GM23338 (cell line): ENCODE results near the gene ULBP2. TPM values are rescaled to one million over a fixed set of nuclear protein-coding genes. Genes with fewer than 3 reads are reported as not detected.

Experiments used
- ATAC-seq: fragments of 200-7000 bp; cut with Tn5 transposase; 3 replicates; pipeline ENCODE4 v1.9.1; 2020
- DNase-seq: peaks from one replicate; pipeline ENCODE4 v3.0.0-alpha.2; 2015; ENCODE audit warnings: low spot score
- H2AFZ ChIP-seq: fragments of 200-600 bp; sonication (generic); 2 replicates; pipeline ENCODE4 v1.8.0; 2016; ENCODE audit warnings: antibody characterized with exemption, mild to moderate bottlenecking, moderate library complexity
- H3F3A ChIP-seq: fragments of 200-600 bp; sonication (generic); replicated peaks from 2 replicates; pipeline ENCODE4 v1.8.0; 2017; ENCODE audit warnings: antibody characterized with exemption, mixed run types, low read depth
- H3K27ac ChIP-seq: fragments of 200-600 bp; sonication (generic); 2 replicates; pipeline ENCODE4 v1.6.1; 2016; ENCODE audit warnings: low read depth
- H3K27me3 ChIP-seq: fragments of 200-600 bp; sonication (generic); 2 replicates; pipeline ENCODE4 v1.8.0; 2016; ENCODE audit warnings: mild to moderate bottlenecking, mixed run types, moderate library complexity; ENCODE audit not compliant: insufficient read depth
- H3K36me3 ChIP-seq: fragments of 200-600 bp; sonication (generic); 2 replicates; pipeline ENCODE4 v1.8.0; 2016; ENCODE audit warnings: mild to moderate bottlenecking; ENCODE audit not compliant: insufficient read depth
- H3K4me1 ChIP-seq: fragments of 200-600 bp; sonication (generic); 2 replicates; pipeline ENCODE4 v1.8.0; 2016; ENCODE audit warnings: mild to moderate bottlenecking, moderate library complexity; ENCODE audit not compliant: insufficient read depth
- H3K4me2 ChIP-seq: fragments of 200-600 bp; sonication (generic); 2 replicates; pipeline ENCODE4 v1.7.1; 2017; ENCODE audit warnings: mixed run types
- H3K4me3 ChIP-seq: fragments of 200-600 bp; sonication (generic); 2 replicates; pipeline ENCODE4 v1.6.1; 2016; ENCODE audit warnings: mixed run types
- H3K79me2 ChIP-seq: fragments of 200-600 bp; sonication (generic); replicated peaks from 2 replicates; pipeline ENCODE4 v1.8.0; 2017; ENCODE audit warnings: mild to moderate bottlenecking; ENCODE audit not compliant: insufficient read depth
- H3K9me2 ChIP-seq: fragments of 200-600 bp; sonication (generic); 2 replicates; pipeline ENCODE4 v1.8.0; 2017; ENCODE audit not compliant: insufficient read depth
- H4K20me1 ChIP-seq: fragments of 200-600 bp; sonication (generic); replicated peaks from 2 replicates; pipeline ENCODE4 v1.8.0; 2017; ENCODE audit warnings: mild to moderate bottlenecking; ENCODE audit not compliant: insufficient read depth
- H3K27ac Mint-ChIP-seq: 2 replicates; pipeline ENCODE4 v1.8.0; 2020; ENCODE audit warnings: inconsistent platforms, mild to moderate bottlenecking, moderate library complexity, mixed read lengths
- H3K27me3 Mint-ChIP-seq: 3 replicates; pipeline ENCODE4 v1.8.0; 2022; ENCODE audit warnings: low read depth, mild to moderate bottlenecking, moderate library complexity, mixed read lengths, inconsistent platforms; ENCODE audit not compliant: insufficient read depth, poor library complexity
- H3K36me3 Mint-ChIP-seq: 3 replicates; pipeline ENCODE4 v1.8.0; 2021; ENCODE audit warnings: low read depth, mild to moderate bottlenecking, inconsistent platforms, moderate library complexity, mixed read lengths
- H3K4me1 Mint-ChIP-seq: 3 replicates; pipeline ENCODE4 v1.8.0; 2020; ENCODE audit warnings: mild to moderate bottlenecking, inconsistent platforms, mixed read lengths
- H3K4me3 Mint-ChIP-seq: 3 replicates; pipeline ENCODE4 v1.8.0; 2021; ENCODE audit warnings: moderate library complexity, mild to moderate bottlenecking, inconsistent platforms, mixed read lengths
- H3K9me3 Mint-ChIP-seq: 3 replicates; pipeline ENCODE4 v1.8.0; 2020; ENCODE audit warnings: moderate library complexity, mild to moderate bottlenecking, inconsistent platforms, mixed read lengths
- CREB1 ChIP-seq: fragments of 250-450 bp; sonication (Bioruptor Pico); IDR thresholded peaks from 2 replicates; pipeline ENCODE4 v1.5.0; 2020; ENCODE audit warnings: low read depth, mild to moderate bottlenecking, moderate library complexity
- EZH2 ChIP-seq: fragments of 200-600 bp; sonication (generic); IDR thresholded peaks from one replicate; pipeline ENCODE4 v1.8.0; 2017; ENCODE audit warnings: antibody characterized with exemption, mild to moderate bottlenecking, low read depth; ENCODE audit not compliant: unreplicated experiment
- EZH2phosphoT487 ChIP-seq: fragments of 200-600 bp; sonication (generic); IDR thresholded peaks from one replicate; pipeline ENCODE4 v1.8.1; 2018; ENCODE audit warnings: antibody characterized with exemption; ENCODE audit not compliant: unreplicated experiment
- JUNB ChIP-seq: IDR thresholded peaks from one replicate; pipeline ENCODE4 v1.6.1; 2016; ENCODE audit warnings: antibody characterized with exemption; ENCODE audit not compliant: unreplicated experiment
- NANOG ChIP-seq: IDR thresholded peaks from 2 replicates; pipeline ENCODE4 v1.6.1; 2016; ENCODE audit warnings: antibody characterized with exemption, borderline replicate concordance
- POLR2AphosphoS5 ChIP-seq: IDR thresholded peaks from 2 replicates; pipeline ENCODE4 v1.6.1; 2016; ENCODE audit warnings: antibody characterized with exemption, low read depth
- STAT1 ChIP-seq: IDR thresholded peaks from one replicate; pipeline ENCODE4 v1.6.1; 2016; ENCODE audit warnings: antibody characterized with exemption; ENCODE audit not compliant: unreplicated experiment
- ZNF114 ChIP-seq: fragments of 250-450 bp; sonication (Bioruptor Pico); IDR thresholded peaks from 2 replicates; pipeline ENCODE4 v1.5.0; 2020; ENCODE audit warnings: mild to moderate bottlenecking, moderate library complexity
- ZNF331 ChIP-seq: fragments of 250-450 bp; sonication (Bioruptor Pico); IDR thresholded peaks from 2 replicates; pipeline ENCODE4 v1.5.0; 2020; ENCODE audit warnings: low read depth, mild to moderate bottlenecking, moderate library complexity
- polyA plus RNA-seq: library from polyadenylated mRNA; unstranded; fragments of >200 nt; fragmentation: Nextera tagmentation; extraction: Ambion mirVana; gene quantifications from 2 replicates; pipeline ENCODE4 v1.2.1, GENCODE V29; 2016
- total RNA-seq: library from RNA; depleted of rRNA; stranded (reverse); fragments of >200 nt; shearing (Covaris generic); gene quantifications from 2 replicates; pipeline ENCODE4 v1.2.3, GENCODE V29; 2014
- TF ChIP-seq, protein P1 (sequence below): IDR thresholded peaks from one replicate; pipeline ENCODE4 v1.6.1; 2018; ENCODE audit warnings: antibody characterized with exemption; ENCODE audit not compliant: unreplicated experiment
- TF ChIP-seq, protein P2 (sequence below): IDR thresholded peaks from 2 replicates; pipeline ENCODE4 v1.6.1; 2016; ENCODE audit warnings: antibody characterized with exemption
- TF ChIP-seq, protein P3 (sequence below): fragments of 250-450 bp; sonication (Bioruptor Pico); IDR thresholded peaks from 2 replicates; pipeline ENCODE4 v1.5.0; 2020; ENCODE audit warnings: mild to moderate bottlenecking, moderate library complexity
- TF ChIP-seq, protein P4 (sequence below), 2 experiments: fragments of 200-600 bp in 1 of 2; sonication (generic) in 1 of 2; conservative IDR thresholded peaks; 2 replicates each; pipeline versions ENCODE4 v1.5.1 to v1.6.1; 2016 to 2017; ENCODE audit warnings: antibody characterized with exemption in 2 of 2, low read depth in 2 of 2, mild to moderate bottlenecking in 2 of 2, moderate library complexity in 1 of 2

ULBP2 gene
- total and polyA plus RNA-seq, 2 experiments from 2014 or later, result not detected

DNA sequence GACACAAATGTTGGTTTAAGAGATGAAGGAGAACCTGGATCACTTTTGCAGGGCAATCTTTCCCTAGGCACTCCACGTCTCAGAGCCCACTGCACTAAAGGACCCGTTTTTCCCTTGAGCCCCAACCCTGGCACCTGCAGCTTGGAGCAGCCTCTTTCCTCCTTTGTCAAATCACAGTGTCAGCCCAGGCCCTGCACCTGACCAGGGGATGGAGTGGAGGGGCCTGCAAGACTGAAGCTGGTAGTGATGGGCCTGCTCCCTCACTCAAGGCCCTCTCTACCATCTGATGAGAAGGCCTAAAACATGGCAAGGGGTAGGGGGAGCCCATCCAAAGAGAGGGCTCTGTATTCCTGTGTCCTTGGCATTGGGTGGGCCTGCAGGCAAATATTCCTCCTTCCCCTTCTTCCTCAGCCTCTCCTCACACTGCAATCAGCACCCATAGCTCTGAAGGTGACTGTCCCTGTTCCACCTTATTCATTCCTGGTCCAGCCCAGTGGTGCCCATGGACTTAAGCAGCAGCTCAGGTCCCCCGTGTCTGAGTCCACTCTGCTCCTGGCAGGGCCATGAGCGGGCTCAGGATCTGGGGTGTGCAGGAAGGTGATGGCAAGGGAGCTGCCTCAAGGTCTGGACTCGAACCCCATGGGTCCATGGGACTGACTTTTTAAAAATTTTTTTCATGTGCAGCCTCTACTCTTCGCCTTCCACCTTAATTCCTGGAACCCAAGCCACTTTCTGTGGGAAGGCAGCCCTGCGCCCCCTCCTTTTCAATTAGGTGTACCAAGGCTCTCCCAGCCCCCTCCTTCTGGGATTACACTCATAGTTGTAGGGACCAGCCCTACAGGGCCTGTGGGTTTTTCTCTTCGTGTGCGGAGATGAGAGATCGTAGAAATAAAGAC, 25.6 kb upstream of the ULBP2 start:
- DNase-seq (no peak), ATAC-seq (no peak)
- H3K4me2 ChIP-seq, result no peak overlapping the region
- Mint-ChIP-seq H3K27me3 (peaks cover 25% of the 10 kb centered on the region), H3K9me3 (peaks cover 3% of the 10 kb centered on the region), H3K4me3 (no peak overlapping the region), H3K36me3 (no peaks in the 10 kb centered on the region), H3K27ac (no peak overlapping the region), H3K4me1 (no peaks in the 10 kb centered on the region)
- peaks cover 19% of the 10 kb centered on the region for H3K27me3 ChIP-seq
- H4K20me1 ChIP-seq, result no peaks in the 10 kb centered on the region
- no peaks in the 10 kb centered on the region for H3K79me2 ChIP-seq
- TF ChIP-seq EZH2phosphoT487 (no peak), CREB1 (CRISPR knock-in tag) (no peak), ZNF114 (CRISPR knock-in tag) (no peak), ZNF331 (no peak), STAT1 (no peak), POLR2AphosphoS5 (no peak), EZH2 (no peak), JUNB (no peak), NANOG (no peak)
- TF ChIP-seq, protein P1, sequence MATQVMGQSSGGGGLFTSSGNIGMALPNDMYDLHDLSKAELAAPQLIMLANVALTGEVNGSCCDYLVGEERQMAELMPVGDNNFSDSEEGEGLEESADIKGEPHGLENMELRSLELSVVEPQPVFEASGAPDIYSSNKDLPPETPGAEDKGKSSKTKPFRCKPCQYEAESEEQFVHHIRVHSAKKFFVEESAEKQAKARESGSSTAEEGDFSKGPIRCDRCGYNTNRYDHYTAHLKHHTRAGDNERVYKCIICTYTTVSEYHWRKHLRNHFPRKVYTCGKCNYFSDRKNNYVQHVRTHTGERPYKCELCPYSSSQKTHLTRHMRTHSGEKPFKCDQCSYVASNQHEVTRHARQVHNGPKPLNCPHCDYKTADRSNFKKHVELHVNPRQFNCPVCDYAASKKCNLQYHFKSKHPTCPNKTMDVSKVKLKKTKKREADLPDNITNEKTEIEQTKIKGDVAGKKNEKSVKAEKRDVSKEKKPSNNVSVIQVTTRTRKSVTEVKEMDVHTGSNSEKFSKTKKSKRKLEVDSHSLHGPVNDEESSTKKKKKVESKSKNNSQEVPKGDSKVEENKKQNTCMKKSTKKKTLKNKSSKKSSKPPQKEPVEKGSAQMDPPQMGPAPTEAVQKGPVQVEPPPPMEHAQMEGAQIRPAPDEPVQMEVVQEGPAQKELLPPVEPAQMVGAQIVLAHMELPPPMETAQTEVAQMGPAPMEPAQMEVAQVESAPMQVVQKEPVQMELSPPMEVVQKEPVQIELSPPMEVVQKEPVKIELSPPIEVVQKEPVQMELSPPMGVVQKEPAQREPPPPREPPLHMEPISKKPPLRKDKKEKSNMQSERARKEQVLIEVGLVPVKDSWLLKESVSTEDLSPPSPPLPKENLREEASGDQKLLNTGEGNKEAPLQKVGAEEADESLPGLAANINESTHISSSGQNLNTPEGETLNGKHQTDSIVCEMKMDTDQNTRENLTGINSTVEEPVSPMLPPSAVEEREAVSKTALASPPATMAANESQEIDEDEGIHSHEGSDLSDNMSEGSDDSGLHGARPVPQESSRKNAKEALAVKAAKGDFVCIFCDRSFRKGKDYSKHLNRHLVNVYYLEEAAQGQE, result no peak
- TF ChIP-seq, protein P2, sequence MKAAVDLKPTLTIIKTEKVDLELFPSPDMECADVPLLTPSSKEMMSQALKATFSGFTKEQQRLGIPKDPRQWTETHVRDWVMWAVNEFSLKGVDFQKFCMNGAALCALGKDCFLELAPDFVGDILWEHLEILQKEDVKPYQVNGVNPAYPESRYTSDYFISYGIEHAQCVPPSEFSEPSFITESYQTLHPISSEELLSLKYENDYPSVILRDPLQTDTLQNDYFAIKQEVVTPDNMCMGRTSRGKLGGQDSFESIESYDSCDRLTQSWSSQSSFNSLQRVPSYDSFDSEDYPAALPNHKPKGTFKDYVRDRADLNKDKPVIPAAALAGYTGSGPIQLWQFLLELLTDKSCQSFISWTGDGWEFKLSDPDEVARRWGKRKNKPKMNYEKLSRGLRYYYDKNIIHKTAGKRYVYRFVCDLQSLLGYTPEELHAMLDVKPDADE, result no peak
- TF ChIP-seq, protein P3, sequence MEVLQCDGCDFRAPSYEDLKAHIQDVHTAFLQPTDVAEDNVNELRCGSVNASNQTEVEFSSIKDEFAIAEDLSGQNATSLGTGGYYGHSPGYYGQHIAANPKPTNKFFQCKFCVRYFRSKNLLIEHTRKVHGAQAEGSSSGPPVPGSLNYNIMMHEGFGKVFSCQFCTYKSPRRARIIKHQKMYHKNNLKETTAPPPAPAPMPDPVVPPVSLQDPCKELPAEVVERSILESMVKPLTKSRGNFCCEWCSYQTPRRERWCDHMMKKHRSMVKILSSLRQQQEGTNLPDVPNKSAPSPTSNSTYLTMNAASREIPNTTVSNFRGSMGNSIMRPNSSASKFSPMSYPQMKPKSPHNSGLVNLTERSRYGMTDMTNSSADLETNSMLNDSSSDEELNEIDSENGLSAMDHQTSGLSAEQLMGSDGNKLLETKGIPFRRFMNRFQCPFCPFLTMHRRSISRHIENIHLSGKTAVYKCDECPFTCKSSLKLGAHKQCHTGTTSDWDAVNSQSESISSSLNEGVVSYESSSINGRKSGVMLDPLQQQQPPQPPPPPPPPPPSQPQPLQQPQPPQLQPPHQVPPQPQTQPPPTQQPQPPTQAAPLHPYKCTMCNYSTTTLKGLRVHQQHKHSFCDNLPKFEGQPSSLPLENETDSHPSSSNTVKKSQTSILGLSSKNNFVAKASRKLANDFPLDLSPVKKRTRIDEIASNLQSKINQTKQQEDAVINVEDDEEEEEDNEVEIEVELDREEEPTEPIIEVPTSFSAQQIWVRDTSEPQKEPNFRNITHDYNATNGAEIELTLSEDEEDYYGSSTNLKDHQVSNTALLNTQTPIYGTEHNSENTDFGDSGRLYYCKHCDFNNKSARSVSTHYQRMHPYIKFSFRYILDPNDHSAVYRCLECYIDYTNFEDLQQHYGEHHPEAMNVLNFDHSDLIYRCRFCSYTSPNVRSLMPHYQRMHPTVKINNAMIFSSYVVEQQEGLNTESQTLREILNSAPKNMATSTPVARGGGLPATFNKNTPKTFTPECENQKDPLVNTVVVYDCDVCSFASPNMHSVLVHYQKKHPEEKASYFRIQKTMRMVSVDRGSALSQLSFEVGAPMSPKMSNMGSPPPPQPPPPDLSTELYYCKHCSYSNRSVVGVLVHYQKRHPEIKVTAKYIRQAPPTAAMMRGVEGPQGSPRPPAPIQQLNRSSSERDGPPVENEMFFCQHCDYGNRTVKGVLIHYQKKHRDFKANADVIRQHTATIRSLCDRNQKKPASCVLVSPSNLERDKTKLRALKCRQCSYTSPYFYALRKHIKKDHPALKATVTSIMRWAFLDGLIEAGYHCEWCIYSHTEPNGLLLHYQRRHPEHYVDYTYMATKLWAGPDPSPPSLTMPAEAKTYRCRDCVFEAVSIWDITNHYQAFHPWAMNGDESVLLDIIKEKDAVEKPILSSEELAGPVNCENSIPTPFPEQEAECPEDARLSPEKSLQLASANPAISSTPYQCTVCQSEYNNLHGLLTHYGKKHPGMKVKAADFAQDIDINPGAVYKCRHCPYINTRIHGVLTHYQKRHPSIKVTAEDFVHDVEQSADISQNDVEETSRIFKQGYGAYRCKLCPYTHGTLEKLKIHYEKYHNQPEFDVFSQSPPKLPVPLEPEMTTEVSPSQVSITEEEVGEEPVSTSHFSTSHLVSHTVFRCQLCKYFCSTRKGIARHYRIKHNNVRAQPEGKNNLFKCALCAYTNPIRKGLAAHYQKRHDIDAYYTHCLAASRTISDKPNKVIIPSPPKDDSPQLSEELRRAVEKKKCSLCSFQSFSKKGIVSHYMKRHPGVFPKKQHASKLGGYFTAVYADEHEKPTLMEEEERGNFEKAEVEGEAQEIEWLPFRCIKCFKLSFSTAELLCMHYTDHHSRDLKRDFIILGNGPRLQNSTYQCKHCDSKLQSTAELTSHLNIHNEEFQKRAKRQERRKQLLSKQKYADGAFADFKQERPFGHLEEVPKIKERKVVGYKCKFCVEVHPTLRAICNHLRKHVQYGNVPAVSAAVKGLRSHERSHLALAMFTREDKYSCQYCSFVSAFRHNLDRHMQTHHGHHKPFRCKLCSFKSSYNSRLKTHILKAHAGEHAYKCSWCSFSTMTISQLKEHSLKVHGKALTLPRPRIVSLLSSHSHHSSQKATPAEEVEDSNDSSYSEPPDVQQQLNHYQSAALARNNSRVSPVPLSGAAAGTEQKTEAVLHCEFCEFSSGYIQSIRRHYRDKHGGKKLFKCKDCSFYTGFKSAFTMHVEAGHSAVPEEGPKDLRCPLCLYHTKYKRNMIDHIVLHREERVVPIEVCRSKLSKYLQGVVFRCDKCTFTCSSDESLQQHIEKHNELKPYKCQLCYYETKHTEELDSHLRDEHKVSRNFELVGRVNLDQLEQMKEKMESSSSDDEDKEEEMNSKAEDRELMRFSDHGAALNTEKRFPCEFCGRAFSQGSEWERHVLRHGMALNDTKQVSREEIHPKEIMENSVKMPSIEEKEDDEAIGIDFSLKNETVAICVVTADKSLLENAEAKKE (CRISPR knock-in tag), result no peak
- TF ChIP-seq, protein P4, sequence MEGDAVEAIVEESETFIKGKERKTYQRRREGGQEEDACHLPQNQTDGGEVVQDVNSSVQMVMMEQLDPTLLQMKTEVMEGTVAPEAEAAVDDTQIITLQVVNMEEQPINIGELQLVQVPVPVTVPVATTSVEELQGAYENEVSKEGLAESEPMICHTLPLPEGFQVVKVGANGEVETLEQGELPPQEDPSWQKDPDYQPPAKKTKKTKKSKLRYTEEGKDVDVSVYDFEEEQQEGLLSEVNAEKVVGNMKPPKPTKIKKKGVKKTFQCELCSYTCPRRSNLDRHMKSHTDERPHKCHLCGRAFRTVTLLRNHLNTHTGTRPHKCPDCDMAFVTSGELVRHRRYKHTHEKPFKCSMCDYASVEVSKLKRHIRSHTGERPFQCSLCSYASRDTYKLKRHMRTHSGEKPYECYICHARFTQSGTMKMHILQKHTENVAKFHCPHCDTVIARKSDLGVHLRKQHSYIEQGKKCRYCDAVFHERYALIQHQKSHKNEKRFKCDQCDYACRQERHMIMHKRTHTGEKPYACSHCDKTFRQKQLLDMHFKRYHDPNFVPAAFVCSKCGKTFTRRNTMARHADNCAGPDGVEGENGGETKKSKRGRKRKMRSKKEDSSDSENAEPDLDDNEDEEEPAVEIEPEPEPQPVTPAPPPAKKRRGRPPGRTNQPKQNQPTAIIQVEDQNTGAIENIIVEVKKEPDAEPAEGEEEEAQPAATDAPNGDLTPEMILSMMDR (conservative IDR thresholded peaks at IDR 0.05; ENCODE audit: low read depth in 2 of 2), result no peak
- no peaks in the 10 kb centered on the region for H3K9me2 ChIP-seq
- H3K36me3 ChIP-seq, result no peaks in the 10 kb centered on the region
- no peak overlapping the region for H3K27ac ChIP-seq
- H3K4me1 ChIP-seq, result no peaks in the 10 kb centered on the region
- H2AFZ ChIP-seq, result no peak overlapping the region
- H3F3A ChIP-seq, result no peaks in the 10 kb centered on the region
- H3K4me3 ChIP-seq, result no peak overlapping the region
